Measurements from ENCODE around the gene SLC45A2.

- TF ChIP-seq CTCF (IDR thresholded peaks at IDR 0.05; ENCODE audit: low read depth, low read length, poor library complexity, severe bottlenecking) (no peak), EZH2phosphoT487 (IDR thresholded peaks at IDR 0.05; ENCODE audit: borderline replicate concordance, low read length) (no peak)
Observed at GRCh38 chr5:34028349-34028748, 43.9 kb upstream of the SLC45A2 start.

Measured in DOHH2 (cell line).